ENCODE measurements around the gene RUBCNL. TPM values are rescaled to one million over a fixed set of nuclear protein-coding genes. Genes with fewer than 3 reads are reported as not detected.

The RUBCNL gene
- total and polyA plus RNA-seq, 9 of the 15 experiments (the other 6 are each of a cell fraction or from before 2014, with no cell fraction given): 0.04 to 0.35 (median 0.12) TPM; not detected in 3

GRCh38 chr13:46296115-46296822, 90.8 kb downstream of the RUBCNL start (continued):
- no peak for TF ChIP-seq MYC (IDR thresholded peaks at IDR 0.05; ENCODE audit: low read depth, low read length)
- peak; percentile 51; the same call in 1 of the 2 replicates for TF ChIP-seq MYC (CRISPR knock-in tag; IDR thresholded peaks at IDR 0.05; ENCODE audit: borderline replicate concordance, low read depth)
- no peak for TF ChIP-seq ELF2 (CRISPR knock-in tag; IDR thresholded peaks at IDR 0.05)
- no peak for TF ChIP-seq KDM4B (IDR thresholded peaks at IDR 0.05; ENCODE audit: borderline replicate concordance in 2 of 2, low read depth in 1 of 2)
- no peak for TF ChIP-seq SMC3 (conservative IDR thresholded peaks at IDR 0.05; ENCODE audit: insufficient read depth, low read depth, low read length)
- no peak for TF ChIP-seq THRA (IDR thresholded peaks at IDR 0.05)
- TF ChIP-seq CEBPZ (IDR thresholded peaks at IDR 0.05; ENCODE audit: borderline replicate concordance, low read depth, low read length): no peak
- TF ChIP-seq POLR2AphosphoS5 (IDR thresholded peaks at IDR 0.05; ENCODE audit: control insufficient read depth, insufficient read depth, low read depth, low read length): no peak
- TF ChIP-seq ZSCAN32 (CRISPR knock-in tag; IDR thresholded peaks at IDR 0.05): peak; percentile 81
- no peak for TF ChIP-seq HBP1 (CRISPR knock-in tag; IDR thresholded peaks at IDR 0.05)

Data from K562 (cell line).